Hepatocyte (in vitro differentiated cells): ENCODE results near the gene GSTT2. TPM values are rescaled to one million over a fixed set of nuclear protein-coding genes. Genes with fewer than 3 reads are reported as not detected.

ENCODE experiments used
- DNase-seq: peaks from one replicate; pipeline ENCODE4 v3.0.0-alpha.2; 2016; ENCODE audit warnings: low spot score
- H2AFZ ChIP-seq: fragments of 200-600 bp; sonication (generic); 2 replicates; pipeline ENCODE4 v1.6.0; 2016; ENCODE audit warnings: antibody characterized with exemption, mild to moderate bottlenecking
- H3K27ac ChIP-seq: fragments of 200-600 bp; sonication (generic); 2 replicates; pipeline ENCODE4 v1.5.1; 2016; ENCODE audit warnings: mild to moderate bottlenecking
- H3K27me3 ChIP-seq: fragments of 200-600 bp; sonication (generic); 2 replicates; pipeline ENCODE4 v1.6.1; 2016
- H3K36me3 ChIP-seq: fragments of 200-600 bp; sonication (generic); replicated peaks from 2 replicates; pipeline ENCODE4 v1.5.1; 2016; ENCODE audit warnings: low read depth; ENCODE audit not compliant: insufficient read depth
- H3K4me1 ChIP-seq: fragments of 200-600 bp; sonication (generic); 2 replicates; pipeline ENCODE4 v1.5.1; 2016; ENCODE audit warnings: mild to moderate bottlenecking, moderate library complexity; ENCODE audit not compliant: insufficient read depth
- H3K4me2 ChIP-seq: fragments of 200-600 bp; sonication (generic); 2 replicates; pipeline ENCODE4 v1.6.0; 2016
- H3K4me3 ChIP-seq: fragments of 200-600 bp; sonication (generic); 2 replicates; pipeline ENCODE4 v1.5.1; 2016; ENCODE audit warnings: mild to moderate bottlenecking
- H3K79me2 ChIP-seq: fragments of 200-600 bp; sonication (generic); 2 replicates; pipeline ENCODE4 v1.6.0; 2017; ENCODE audit warnings: mild to moderate bottlenecking
- H3K9me2 ChIP-seq: fragments of 200-600 bp; sonication (generic); replicated peaks from 2 replicates; pipeline ENCODE4 v1.6.0; 2017; ENCODE audit warnings: mild to moderate bottlenecking; ENCODE audit not compliant: insufficient read depth
- H3K9me3 ChIP-seq: fragments of 200-600 bp; sonication (generic); 2 replicates; pipeline ENCODE4 v1.5.1; 2016; ENCODE audit warnings: low read depth, mild to moderate bottlenecking
- H4K20me1 ChIP-seq: fragments of 200-600 bp; sonication (generic); 2 replicates; pipeline ENCODE4 v1.6.0; 2016; ENCODE audit warnings: mild to moderate bottlenecking; ENCODE audit not compliant: insufficient read depth, poor library complexity, severe bottlenecking
- EZH2 ChIP-seq: fragments of 200-600 bp; sonication (generic); IDR thresholded peaks from 2 replicates; pipeline ENCODE4 v1.6.1; 2016; ENCODE audit warnings: antibody characterized with exemption, mild to moderate bottlenecking, borderline replicate concordance
- EZH2phosphoT487 ChIP-seq: fragments of 200-600 bp; sonication (generic); IDR thresholded peaks from one replicate; pipeline ENCODE4 v1.6.1; 2018; ENCODE audit warnings: antibody characterized with exemption, mild to moderate bottlenecking, low read depth, moderate library complexity; ENCODE audit not compliant: unreplicated experiment, severe bottlenecking
- WGBS: methylation state at CpG from one replicate; pipeline ENCODE4 v1.1.6; 2016; ENCODE audit warnings: low lambda C conversion rate; ENCODE audit errors: missing lambda C conversion rate; 5-methylcytosine and 5-hydroxymethylcytosine counted together
- polyA plus RNA-seq: library from polyadenylated mRNA; unstranded; fragments of >200 nt; fragmentation: Nextera tagmentation; extraction: Ambion mirVana; gene quantifications from 2 replicates; pipeline ENCODE4 v1.2.1, GENCODE V29; 2016
- total RNA-seq: library from RNA; depleted of rRNA; stranded (reverse); fragments of >200 nt; gene quantifications from 2 replicates; pipeline ENCODE4 v1.2.3, GENCODE V29; 2014
- TF ChIP-seq, protein P1 (sequence below): fragments of 200-600 bp; sonication (generic); IDR thresholded peaks from 2 replicates; pipeline ENCODE4 v1.5.1; 2016; ENCODE audit warnings: antibody characterized with exemption, mild to moderate bottlenecking; ENCODE audit not compliant: poor library complexity

The GSTT2 gene
- total and polyA plus RNA-seq, 2 experiments from 2014 or later: not detected

DNA sequence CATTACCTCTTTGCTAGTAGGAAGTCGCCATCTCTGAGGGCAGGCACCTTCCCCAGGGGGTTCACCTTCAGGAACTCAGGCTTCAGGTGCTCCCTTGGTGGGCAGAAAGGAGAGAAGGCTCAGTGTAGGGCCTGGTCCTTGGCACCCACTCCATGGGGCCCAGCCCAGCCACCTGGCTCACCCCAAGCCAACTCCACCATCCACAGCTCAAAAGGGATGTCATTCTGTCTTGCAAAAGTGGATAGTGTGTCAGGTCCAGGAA, 28.0 kb downstream of the GSTT2 start:
- peaks cover 15% of the 10 kb centered on the region for H3K79me2 ChIP-seq
- no peak overlapping the region for H3K4me3 ChIP-seq
- H3K27ac ChIP-seq: no peak overlapping the region
- H3K36me3 ChIP-seq: no peaks in the 10 kb centered on the region
- H3K9me2 ChIP-seq: no peaks in the 10 kb centered on the region
- no peaks in the 10 kb centered on the region for H3K27me3 ChIP-seq
- TF ChIP-seq, protein P1, sequence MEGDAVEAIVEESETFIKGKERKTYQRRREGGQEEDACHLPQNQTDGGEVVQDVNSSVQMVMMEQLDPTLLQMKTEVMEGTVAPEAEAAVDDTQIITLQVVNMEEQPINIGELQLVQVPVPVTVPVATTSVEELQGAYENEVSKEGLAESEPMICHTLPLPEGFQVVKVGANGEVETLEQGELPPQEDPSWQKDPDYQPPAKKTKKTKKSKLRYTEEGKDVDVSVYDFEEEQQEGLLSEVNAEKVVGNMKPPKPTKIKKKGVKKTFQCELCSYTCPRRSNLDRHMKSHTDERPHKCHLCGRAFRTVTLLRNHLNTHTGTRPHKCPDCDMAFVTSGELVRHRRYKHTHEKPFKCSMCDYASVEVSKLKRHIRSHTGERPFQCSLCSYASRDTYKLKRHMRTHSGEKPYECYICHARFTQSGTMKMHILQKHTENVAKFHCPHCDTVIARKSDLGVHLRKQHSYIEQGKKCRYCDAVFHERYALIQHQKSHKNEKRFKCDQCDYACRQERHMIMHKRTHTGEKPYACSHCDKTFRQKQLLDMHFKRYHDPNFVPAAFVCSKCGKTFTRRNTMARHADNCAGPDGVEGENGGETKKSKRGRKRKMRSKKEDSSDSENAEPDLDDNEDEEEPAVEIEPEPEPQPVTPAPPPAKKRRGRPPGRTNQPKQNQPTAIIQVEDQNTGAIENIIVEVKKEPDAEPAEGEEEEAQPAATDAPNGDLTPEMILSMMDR: no peak
- TF ChIP-seq EZH2 (no peak), EZH2phosphoT487 (no peak)
- no peak overlapping the region for H3K4me2 ChIP-seq
- H4K20me1 ChIP-seq: no peaks in the 10 kb centered on the region
- no peak for DNase-seq
- WGBS: 96% methylated on average over 1 of the region's 1 CpG
- no peaks in the 10 kb centered on the region for H3K9me3 ChIP-seq
- H3K4me1 ChIP-seq: peaks cover 10% of the 10 kb centered on the region
- no peak overlapping the region for H2AFZ ChIP-seq

DNA sequence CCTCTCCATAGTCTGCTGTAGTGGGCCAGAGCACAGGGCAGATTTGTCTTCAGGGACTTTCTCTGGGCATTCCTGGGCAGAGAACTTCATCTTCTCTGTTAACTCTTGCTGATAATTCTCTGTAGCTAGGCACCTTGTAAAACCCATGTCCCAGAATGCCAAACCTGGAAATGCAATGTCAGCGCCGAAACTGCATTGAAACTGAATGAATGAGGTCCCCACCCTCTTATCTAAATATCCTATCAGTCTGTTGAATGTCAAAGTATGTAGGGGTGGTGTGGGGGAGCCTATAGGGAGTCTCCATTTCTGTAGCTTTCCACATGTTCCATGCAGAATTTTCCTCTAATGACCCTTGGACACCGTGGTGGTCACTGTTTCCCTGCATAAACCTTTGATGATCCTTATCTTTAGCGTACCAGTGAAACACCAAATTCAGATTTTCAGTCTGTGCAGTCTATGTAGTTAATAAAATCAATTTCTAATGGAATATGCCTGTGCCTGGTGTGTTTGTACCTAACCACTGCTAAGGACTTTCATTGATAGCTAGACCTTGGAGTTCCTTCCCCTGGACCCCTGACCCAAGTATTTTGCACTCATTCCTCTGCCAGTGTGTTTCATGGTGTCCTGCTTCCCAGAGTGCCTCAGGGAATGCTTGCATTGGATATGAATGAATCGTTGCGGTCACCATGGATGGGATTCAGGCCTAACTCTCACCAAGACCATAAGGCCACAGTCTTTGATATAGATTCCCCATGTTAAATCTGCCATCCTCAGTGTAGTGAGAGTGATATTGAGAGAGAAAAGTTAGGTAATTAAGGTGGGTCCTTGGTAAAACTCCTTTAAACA, 28.7 kb downstream of the GSTT2 start:
- H3K27me3 ChIP-seq: no peaks in the 10 kb centered on the region
- peak overlapping the region; percentile 64 for H3K27ac ChIP-seq
- peaks cover 12% of the 10 kb centered on the region for H3K4me1 ChIP-seq
- H3K9me3 ChIP-seq: no peaks in the 10 kb centered on the region
- H3K9me2 ChIP-seq: no peaks in the 10 kb centered on the region
- WGBS: 78% methylated on average over 6 of the region's 6 CpGs
- H2AFZ ChIP-seq: peak overlapping the region; percentile 32
- DNase-seq: no peak
- TF ChIP-seq EZH2 (no peak), EZH2phosphoT487 (no peak)
- TF ChIP-seq, protein P1: no peak
- peaks cover 22% of the 10 kb centered on the region for H3K79me2 ChIP-seq
- no peak overlapping the region for H3K4me2 ChIP-seq
- no peaks in the 10 kb centered on the region for H4K20me1 ChIP-seq
- no peak overlapping the region for H3K4me3 ChIP-seq
- no peaks in the 10 kb centered on the region for H3K36me3 ChIP-seq

DNA sequence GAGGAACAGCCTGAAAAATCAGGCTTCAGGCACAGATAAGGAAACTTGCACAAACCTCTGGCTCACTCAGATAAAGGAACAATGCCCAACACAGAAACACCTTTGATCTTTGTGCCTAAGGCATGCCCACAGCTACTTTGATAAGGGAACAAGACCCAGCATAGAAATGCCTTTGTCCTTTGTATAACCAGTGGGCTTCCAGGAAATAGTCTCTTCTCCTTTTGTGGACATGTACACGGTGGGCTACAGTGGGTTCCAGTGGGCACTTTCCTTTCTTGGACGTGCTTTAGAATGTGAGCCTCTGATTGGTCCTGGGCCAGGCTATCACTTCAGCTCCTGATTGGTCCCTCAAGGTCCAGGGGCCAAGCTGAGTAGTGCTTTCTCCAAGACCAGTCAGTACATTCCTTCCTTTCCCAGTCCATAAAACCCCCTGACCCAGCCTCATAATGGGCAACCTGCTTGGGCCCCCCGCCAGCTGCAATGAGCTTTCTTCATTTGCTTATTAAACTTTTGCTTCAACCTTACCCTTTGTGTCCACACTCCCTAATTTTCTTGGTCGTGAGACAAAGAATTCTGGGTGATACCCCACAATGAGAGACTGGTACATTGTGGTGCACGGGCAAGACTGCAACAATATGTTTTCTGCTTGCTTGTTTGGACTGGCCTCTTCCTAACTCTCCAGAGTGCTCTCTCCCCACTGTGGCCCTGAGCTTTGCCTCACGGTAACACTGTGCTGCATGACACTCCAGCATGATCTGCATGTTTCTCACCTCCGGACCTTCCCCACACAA, 29.5 kb downstream of the GSTT2 start:
- Histone ChIP-seq H3K27me3 (no peaks in the 10 kb centered on the region), H3K79me2 (peaks cover 30% of the 10 kb centered on the region), H2AFZ (peak overlapping the region; percentile 32), H3K27ac (peak overlapping the region; percentile 64), H4K20me1 (no peaks in the 10 kb centered on the region), H3K4me2 (no peak overlapping the region), H3K9me3 (no peaks in the 10 kb centered on the region), H3K4me3 (no peak overlapping the region), H3K36me3 (no peaks in the 10 kb centered on the region), H3K4me1 (peaks cover 12% of the 10 kb centered on the region), H3K9me2 (no peaks in the 10 kb centered on the region)
- 76% methylated on average over 7 of the region's 7 CpGs for WGBS
- TF ChIP-seq EZH2phosphoT487 (no peak), EZH2 (no peak)
- TF ChIP-seq, protein P1: no peak
- DNase-seq: no peak
